Measurements from ENCODE around the gene CLIC1.

Gene CLIC1

GRCh38 chr6:31768363-31769257 is 32.3 kb upstream of the CLIC1 start:
- no peak for DNase-seq

- no peak for DNase-seq
These were observed 30.8 kb upstream of the CLIC1 start for GRCh38 chr6:31767096-31767645.

GRCh38 chr6:31765910-31766794 is 29.8 kb upstream of the CLIC1 start:
- no peak for DNase-seq

GRCh38 chr6:31765559-31765909 is 29.2 kb upstream of the CLIC1 start:
- no peak for DNase-seq

- no peak for DNase-seq
These were observed 27.9 kb upstream of the CLIC1 start for GRCh38 chr6:31764198-31764597.

- no peak for DNase-seq
These were observed 27.2 kb upstream of the CLIC1 start for GRCh38 chr6:31763619-31763940.

GRCh38 chr6:31762878-31763618 is 26.7 kb upstream of the CLIC1 start:
- no peak for DNase-seq

GRCh38 chr6:31762356-31762755 is 26.0 kb upstream of the CLIC1 start, which contains the start of gene SAPCD1:
SAPCD1 (plus strand) TSS chr6:31762656; CDS start chr6:31763055, 399 bp downstream.
- DNase-seq = no peak

- no peak for DNase-seq
These were observed 25.0 kb upstream of the CLIC1 start for GRCh38 chr6:31761343-31761742.

GRCh38 chr6:31760790-31761189 is 24.5 kb upstream of the CLIC1 start:
- DNase-seq = no peak

GRCh38 chr6:31758281-31758680 is 22.0 kb upstream of the CLIC1 start:
- no peak for DNase-seq

GRCh38 chr6:31752739-31753319 is 16.5 kb upstream of the CLIC1 start:
- no peak for DNase-seq

GRCh38 chr6:31750411-31751022 is 14.2 kb upstream of the CLIC1 start:
- no peak for DNase-seq

- no peak for DNase-seq
These were observed 13.1 kb upstream of the CLIC1 start for GRCh38 chr6:31749301-31750036.

- DNase-seq = no peak
These were observed 8.1 kb upstream of the CLIC1 start for GRCh38 chr6:31744422-31744821.

GRCh38 chr6:31742894-31743293 is 6.6 kb upstream of the CLIC1 start:
- DNase-seq = no peak

GRCh38 chr6:31741815-31742214 is 5.5 kb upstream of the CLIC1 start:
- no peak for DNase-seq

GRCh38 chr6:31740397-31741223 is 4.3 kb upstream of the CLIC1 start:
- no peak for DNase-seq

GRCh38 chr6:31739639-31740396 is 3.5 kb upstream of the CLIC1 start, which contains the start of gene MSH5:
MSH5 (plus strand) TSS chr6:31740005; CDS start chr6:31740467, 462 bp downstream.
- DNase-seq = peak; percentile 92

Measured in activated CD8-positive, alpha-beta memory T cell treated with anti-CD3 and anti-CD28 coated beads, Interleukin-2, amount 50 U/mL, for 4 hours (primary cell).